K562 (cell line): ENCODE data around the gene EIF1. TPM values are rescaled to one million over a fixed set of nuclear protein-coding genes. Genes with fewer than 3 reads are reported as not detected.

Source experiments
- BCOR ChIP-seq: fragments of 450-650 bp; IDR thresholded peaks from 2 replicates; pipeline ENCODE4 v1.6.1; 2016
- E4F1 ChIP-seq: fragments of 250-450 bp; sonication (Bioruptor Pico); IDR thresholded peaks from 2 replicates; pipeline ENCODE4 v1.5.0; 2021; ENCODE audit warnings: mild to moderate bottlenecking, borderline replicate concordance
- EGR1 ChIP-seq: fragments of 450-650 bp; conservative IDR thresholded peaks from 2 replicates; pipeline ENCODE4 v1.6.1; 2017; ENCODE audit warnings: mild to moderate bottlenecking
- KLF16 ChIP-seq: IDR thresholded peaks from 2 replicates; pipeline ENCODE4 v1.6.1; 2016; ENCODE audit warnings: antibody characterized with exemption
- LEF1 ChIP-seq: fragments of 450-650 bp; IDR thresholded peaks from 2 replicates; pipeline ENCODE4 v1.6.1; 2016; ENCODE audit warnings: mild to moderate bottlenecking
- NCOA1 ChIP-seq: fragments of 450-650 bp; IDR thresholded peaks from 2 replicates; pipeline ENCODE4 v1.6.1; 2016; ENCODE audit warnings: low read depth
- NONO ChIP-seq, 2 experiments: fragments of 200-400 bp in 1 of 2; fragments of 450-650 bp in 1 of 2; formaldehyde crosslinking in 1 of 2; IDR thresholded peaks; 2 replicates each; pipeline ENCODE4 v1.6.1; 2017; ENCODE audit warnings: low read depth in 2 of 2, mild to moderate bottlenecking in 2 of 2, moderate library complexity in 2 of 2, low read length in 1 of 2
- SIN3B ChIP-seq: fragments of 450-650 bp; IDR thresholded peaks from 2 replicates; pipeline ENCODE4 v1.6.1; 2017; ENCODE audit warnings: low read depth, mild to moderate bottlenecking, moderate library complexity
- THAP7 ChIP-seq: fragments of 250-450 bp; sonication (Bioruptor Pico); IDR thresholded peaks from 2 replicates; pipeline ENCODE4 v1.5.0; 2021
- TRIM28 ChIP-seq: fragments of 450-650 bp; IDR thresholded peaks from 2 replicates; pipeline ENCODE4 v1.6.1; 2017
- ZC3H11A ChIP-seq: IDR thresholded peaks from 2 replicates; pipeline ENCODE4 v1.6.1; 2012; ENCODE audit warnings: low read depth, low read length, improper control_type of control experiment
- ZFP91 ChIP-seq: sonication (generic); formaldehyde crosslinking; IDR thresholded peaks from 2 replicates; pipeline ENCODE4 v1.8.0; 2022; ENCODE audit warnings: mild to moderate bottlenecking, missing genetic modification reagents
- ZNF174 ChIP-seq: fragments of 250-450 bp; sonication (Bioruptor Pico); IDR thresholded peaks from 2 replicates; pipeline ENCODE4 v1.4.0; 2020; ENCODE audit warnings: mild to moderate bottlenecking
- ZNF224 ChIP-seq: sonication (generic); formaldehyde crosslinking; IDR thresholded peaks from 2 replicates; pipeline ENCODE4 v1.8.0; 2022; ENCODE audit warnings: mild to moderate bottlenecking, missing genetic modification reagents
- ZNF589 ChIP-seq: fragments of 200-800 bp; sonication (Bioruptor generic); IDR thresholded peaks from 2 replicates; pipeline ENCODE4 v1.6.1; 2016; ENCODE audit warnings: low read depth, missing genetic modification characterization, missing compliant biosample characterization
- ZNF592 ChIP-seq: fragments of 450-650 bp; IDR thresholded peaks from 2 replicates; pipeline ENCODE4 v1.6.1; 2017; ENCODE audit warnings: antibody characterized with exemption, mild to moderate bottlenecking
- polyA plus RNA-seq, 8 experiments: library from polyadenylated mRNA; depleted of rRNA in 4 of 8; stranded (reverse) in 5 of 8; unstranded in 3 of 8; fragments of >200 nt; fragmentation: Nextera tagmentation in 2 of 8; fragmentation: Illumina TruSeq in 1 of 8; extraction: Ambion mirVana in 2 of 8; extraction: Trizol in 1 of 8; gene quantifications; 2 replicates each; pipeline versions ENCODE4 v1.2.1 to v1.2.3, GENCODE V29; 2011 to 2014; ENCODE audit warnings: inconsistent platforms in 1 of 8, missing spikeins in 1 of 8
- total RNA-seq, 7 experiments: library from RNA; depleted of rRNA in 6 of 7; stranded (reverse); fragments of >200 nt in 6 of 7; fragmentation: Illumina TruSeq in 2 of 7; extraction: Trizol in 2 of 7; gene quantifications; 2 replicates each; pipeline versions ENCODE4 v1.2.1 to v1.2.3, GENCODE V29; 2011 to 2021; ENCODE audit warnings: low replicate concordance in 1 of 7

Gene EIF1
- total and polyA plus RNA-seq, 9 of the 15 experiments (the other 6 are each of a cell fraction or from before 2014, with no cell fraction given), result 67.0 to 1,204 (median 320) TPM

GRCh38 chr17:41687828-41688640 is 651 bp upstream of the EIF1 start (continued):
- TF ChIP-seq ZNF224 (CRISPR knock-in tag) (no peak), ZNF589 (CRISPR knock-in tag) (0 out of 2 replicates have a peak, but pooled peaks have one; percentile 26), ZNF174 (no peak), NCOA1 (no peak), KLF16 (no peak), EGR1 (peak; percentile 88), ZFP91 (no peak), E4F1 (CRISPR knock-in tag) (no peak), LEF1 (no peak), ZNF592 (peak; percentile 78), ZC3H11A (no peak), THAP7 (CRISPR knock-in tag) (no peak), TRIM28 (no peak), NONO (IDR thresholded peaks at IDR 0.05; ENCODE audit: low read depth in 2 of 2, low read length in 1 of 2) (peak in 1 of 2 experiments; percentile 44; a peak in 1 of 4 replicates), BCOR (no peak), SIN3B (no peak)
